ENCODE measurements around the gene MAGI3.
"Not testable (repeated sequence)": the region's sequence is repeated elsewhere in the genome, so short reads cannot be mapped to it uniquely, and the experiment has no call there.

Gene MAGI3

GRCh38 chr1:113714606-113715269, 324.4 kb downstream of the MAGI3 start:
- DNase-seq (ENCODE audit: low read depth), result no peak
- TF ChIP-seq CTCF (conservative IDR thresholded peaks at IDR 0.05; ENCODE audit: low read depth, low read length), result no peak
- H3K4me3 ChIP-seq (ENCODE audit: low read length), result no peak overlapping the region

- H3K4me3 ChIP-seq (ENCODE audit: low read length); DNase-seq (ENCODE audit: low read depth): not testable (repeated sequence)
These were observed 327.2 kb downstream of the MAGI3 start for GRCh38 chr1:113717506-113717905.

GRCh38 chr1:113718621-113719020, 328.3 kb downstream of the MAGI3 start:
- DNase-seq (ENCODE audit: low read depth); H3K4me3 ChIP-seq (ENCODE audit: low read length): not testable (repeated sequence)

GRCh38 chr1:113721010-113721409, 330.7 kb downstream of the MAGI3 start:
- no peak for DNase-seq (ENCODE audit: low read depth)
- no peak for TF ChIP-seq CTCF (conservative IDR thresholded peaks at IDR 0.05; ENCODE audit: low read depth, low read length)
- no peak overlapping the region for H3K4me3 ChIP-seq (ENCODE audit: low read length)

GRCh38 chr1:113732802-113733201, 342.5 kb downstream of the MAGI3 start:
- DNase-seq (ENCODE audit: low read depth), result no peak
- no peak for TF ChIP-seq CTCF (conservative IDR thresholded peaks at IDR 0.05; ENCODE audit: low read depth, low read length)

GRCh38 chr1:113734357-113735055, 344.2 kb downstream of the MAGI3 start:
- DNase-seq (ENCODE audit: low read depth), result no peak

More at GRCh38 chr1:113732802-113733201, 342.5 kb downstream of the MAGI3 start:
- H3K4me3 ChIP-seq (ENCODE audit: low read length), result no peak overlapping the region

More at GRCh38 chr1:113734357-113735055, 344.2 kb downstream of the MAGI3 start:
- no peak for TF ChIP-seq CTCF (conservative IDR thresholded peaks at IDR 0.05; ENCODE audit: low read depth, low read length)
- no peak overlapping the region for H3K4me3 ChIP-seq (ENCODE audit: low read length)
